Thoracic aorta (tissue), 2 donors: ENCODE measurements around the gene NAA35. TPM values are rescaled to one million over a fixed set of nuclear protein-coding genes. Genes with fewer than 3 reads are reported as not detected.
"Not testable (repeated sequence)": the region's sequence is repeated elsewhere in the genome, so short reads cannot be mapped to it uniquely, and the experiment has no call there.

Experiments used
- ATAC-seq: fragments of 150-250 bp; one replicate; pipeline ENCODE4 v1.8.0; 2017; ENCODE audit warnings: low read depth; ENCODE audit not compliant: insufficient number of reproducible peaks, low FRiP score
- DNase-seq: peaks from one replicate; pipeline ENCODE4 v3.0.0-alpha.2; 2020; ENCODE audit warnings: low spot score
- H3K27ac ChIP-seq, 2 donors: fragments of 200-600 bp; sonication (generic); 1 replicate in 1 of 2; 2 replicates in 1 of 2; pipeline ENCODE4 v1.5.1; 2016; ENCODE audit warnings: mild to moderate bottlenecking in 2 of 2, moderate library complexity in 2 of 2
- H3K27me3 ChIP-seq: fragments of 200-600 bp; sonication (generic); replicated peaks from 2 replicates; pipeline ENCODE4 v1.6.0; 2016; ENCODE audit warnings: mild to moderate bottlenecking; ENCODE audit not compliant: insufficient read depth
- H3K36me3 ChIP-seq: fragments of 200-600 bp; sonication (generic); one replicate; pipeline ENCODE4 v1.5.1; 2016
- H3K4me1 ChIP-seq, 2 donors: fragments of 200-600 bp; sonication (generic); 1 replicate in 1 of 2; 2 replicates in 1 of 2; pipeline versions ENCODE4 v1.5.1 to v1.6.0; 2016; ENCODE audit warnings: low read depth in 2 of 2, mild to moderate bottlenecking in 1 of 2; ENCODE audit not compliant: control insufficient read depth in 1 of 2
- H3K4me3 ChIP-seq: fragments of 200-600 bp; sonication (generic); 2 replicates; pipeline ENCODE4 v1.5.1; 2016; ENCODE audit warnings: mild to moderate bottlenecking
- H3K9me3 ChIP-seq: fragments of 200-600 bp; sonication (generic); 2 replicates; pipeline ENCODE4 v1.5.1; 2016
- total RNA-seq, 2 donors: library from RNA; depleted of rRNA; stranded (reverse); fragments of >200 nt; gene quantifications; one replicate each; pipeline versions ENCODE4 v1.1.0 to v1.2.3, GENCODE V29; 2016
- TF ChIP-seq, protein P1 (sequence below): fragments of 200-600 bp; sonication (generic); IDR thresholded peaks from one replicate; pipeline ENCODE4 v1.5.1; 2019; ENCODE audit warnings: antibody characterized with exemption

The NAA35 gene
- total RNA-seq, 2 donors from 2014 or later = 14.3 to 14.8 TPM

- Histone ChIP-seq H3K36me3 (no peaks in the 10 kb centered on the region), H3K4me1 (no peaks in the 10 kb centered on the region), H3K4me3 (no peak overlapping the region), H3K9me3 (no peaks in the 10 kb centered on the region), H3K27me3 (no peaks in the 10 kb centered on the region), H3K27ac (no peak overlapping the region)
- DNase-seq (no peak), ATAC-seq (no peak)
- TF ChIP-seq, protein P1, sequence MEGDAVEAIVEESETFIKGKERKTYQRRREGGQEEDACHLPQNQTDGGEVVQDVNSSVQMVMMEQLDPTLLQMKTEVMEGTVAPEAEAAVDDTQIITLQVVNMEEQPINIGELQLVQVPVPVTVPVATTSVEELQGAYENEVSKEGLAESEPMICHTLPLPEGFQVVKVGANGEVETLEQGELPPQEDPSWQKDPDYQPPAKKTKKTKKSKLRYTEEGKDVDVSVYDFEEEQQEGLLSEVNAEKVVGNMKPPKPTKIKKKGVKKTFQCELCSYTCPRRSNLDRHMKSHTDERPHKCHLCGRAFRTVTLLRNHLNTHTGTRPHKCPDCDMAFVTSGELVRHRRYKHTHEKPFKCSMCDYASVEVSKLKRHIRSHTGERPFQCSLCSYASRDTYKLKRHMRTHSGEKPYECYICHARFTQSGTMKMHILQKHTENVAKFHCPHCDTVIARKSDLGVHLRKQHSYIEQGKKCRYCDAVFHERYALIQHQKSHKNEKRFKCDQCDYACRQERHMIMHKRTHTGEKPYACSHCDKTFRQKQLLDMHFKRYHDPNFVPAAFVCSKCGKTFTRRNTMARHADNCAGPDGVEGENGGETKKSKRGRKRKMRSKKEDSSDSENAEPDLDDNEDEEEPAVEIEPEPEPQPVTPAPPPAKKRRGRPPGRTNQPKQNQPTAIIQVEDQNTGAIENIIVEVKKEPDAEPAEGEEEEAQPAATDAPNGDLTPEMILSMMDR = no peak
These were observed 106.4 kb downstream of the NAA35 start for GRCh38 chr9:86047361-86047760.

DNA sequence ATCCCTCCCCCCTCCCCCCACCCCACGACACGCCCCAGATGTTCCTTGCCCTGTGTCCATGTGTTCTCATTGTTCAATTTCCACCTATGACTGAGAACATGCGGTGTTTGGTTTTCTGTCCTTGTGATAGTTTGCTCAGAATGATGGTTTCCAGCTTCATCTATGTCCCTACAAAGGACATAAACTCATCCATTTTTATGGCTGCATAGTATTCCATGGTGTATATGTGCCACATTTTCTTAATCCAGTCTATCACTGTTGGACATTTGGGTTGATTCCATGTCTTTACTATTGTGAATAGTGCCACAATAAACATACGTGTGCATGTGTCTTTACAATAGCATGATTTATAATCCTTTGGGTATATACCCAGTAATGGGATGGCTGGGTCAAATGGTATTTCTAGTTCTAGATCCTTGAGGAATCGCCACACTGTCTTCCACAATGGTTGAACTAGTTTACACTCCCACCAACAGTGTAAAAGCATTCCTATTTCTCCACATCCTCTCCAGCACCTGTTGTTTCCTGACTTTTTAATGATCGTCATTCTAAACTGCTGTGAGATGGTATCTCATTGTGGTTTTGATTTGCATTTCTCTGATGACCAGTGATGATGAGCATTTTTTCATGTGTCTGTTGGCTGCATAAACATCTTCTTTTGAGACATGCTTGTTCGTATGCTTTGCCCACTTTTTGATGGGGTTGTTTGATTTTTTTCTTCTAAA, 107.2 kb downstream of the NAA35 start:
- not testable (repeated sequence) for H3K36me3 ChIP-seq, H3K9me3 ChIP-seq, H3K4me1 ChIP-seq, H3K27me3 ChIP-seq, ATAC-seq, DNase-seq, H3K27ac ChIP-seq, H3K4me3 ChIP-seq

DNA sequence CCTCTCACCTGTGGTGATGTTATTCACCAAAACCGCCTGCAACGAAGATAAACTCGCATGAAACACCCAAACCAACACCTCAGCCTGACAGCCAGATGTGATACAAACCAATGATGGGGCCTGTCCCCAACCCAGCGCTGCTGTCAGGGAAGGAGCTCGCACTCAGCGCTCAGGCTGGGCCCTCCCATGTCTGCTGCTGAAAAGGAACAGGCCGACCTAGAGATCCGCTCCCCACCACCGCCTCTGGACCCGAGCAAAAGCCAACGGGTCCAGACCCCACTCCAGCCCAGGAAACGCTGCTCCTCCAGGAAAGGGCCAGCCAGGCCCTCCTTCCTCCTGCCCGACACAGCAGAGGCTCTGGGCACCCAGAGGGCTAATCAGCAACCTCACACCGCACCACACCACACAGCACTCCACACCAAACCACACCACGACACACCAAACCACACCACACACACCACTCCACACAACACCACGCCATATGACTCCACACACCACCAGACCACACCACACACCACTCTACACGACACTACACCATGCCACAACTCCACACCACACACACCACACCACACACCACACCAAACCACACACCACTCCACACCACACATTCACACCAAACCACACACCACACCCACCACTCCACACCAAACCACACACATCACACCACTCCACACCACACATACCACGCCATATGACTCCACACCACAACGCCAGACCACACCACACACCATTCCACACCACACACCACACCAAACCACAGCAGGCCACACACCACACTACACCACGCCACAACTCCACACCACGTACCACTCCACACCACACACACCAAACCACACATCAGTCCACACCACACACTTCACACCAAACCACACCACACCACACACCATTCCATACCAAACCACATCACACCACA, 111.9 kb downstream of the NAA35 start:
- H3K4me1 ChIP-seq = no peaks in the 10 kb centered on the region
- no peaks in the 10 kb centered on the region for H3K36me3 ChIP-seq
- DNase-seq = no peak
- no peaks in the 10 kb centered on the region for H3K27me3 ChIP-seq
- H3K9me3 ChIP-seq = no peaks in the 10 kb centered on the region
- no peak overlapping the region for H3K27ac ChIP-seq
- ATAC-seq = no peak
- TF ChIP-seq, protein P1 = no peak
- H3K4me3 ChIP-seq = no peak overlapping the region

- TF ChIP-seq, protein P1 = no peak
- no peak for ATAC-seq
- DNase-seq = no peak
These were observed 113.7 kb downstream of the NAA35 start for GRCh38 chr9:86054695-86055094.

DNA sequence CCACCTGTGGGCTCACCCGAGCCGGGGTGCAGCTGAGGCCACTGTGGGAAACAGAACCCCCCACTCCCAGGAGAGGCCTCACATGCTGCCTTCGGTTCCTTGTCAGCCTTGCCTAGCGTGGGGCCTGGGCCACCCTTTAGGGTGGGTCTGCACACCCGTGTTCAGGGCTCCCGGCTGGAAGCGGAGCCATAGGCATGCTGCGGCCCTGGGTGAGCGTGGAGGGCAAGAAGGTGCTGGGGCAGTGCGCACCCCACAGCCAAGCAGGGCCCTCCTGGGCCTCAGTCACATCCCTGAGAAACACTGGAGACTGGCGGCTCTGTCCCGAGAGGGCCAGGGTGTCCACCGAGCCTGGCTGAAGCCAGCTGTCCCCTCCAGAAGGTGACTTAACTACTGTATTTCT, 116.5 kb downstream of the NAA35 start:
- H3K4me3 ChIP-seq = no peak overlapping the region
- ATAC-seq (no peak), DNase-seq (no peak)
- no peaks in the 10 kb centered on the region for H3K4me1 ChIP-seq
- H3K9me3 ChIP-seq = no peaks in the 10 kb centered on the region
- no peaks in the 10 kb centered on the region for H3K36me3 ChIP-seq
- TF ChIP-seq, protein P1 = no peak
- H3K27ac ChIP-seq = no peak overlapping the region
- H3K27me3 ChIP-seq = no peaks in the 10 kb centered on the region

More at GRCh38 chr9:86054695-86055094, 113.7 kb downstream of the NAA35 start:
- no peak overlapping the region for H3K4me3 ChIP-seq
- H3K27me3 ChIP-seq = no peaks in the 10 kb centered on the region
- no peak overlapping the region for H3K27ac ChIP-seq
- no peaks in the 10 kb centered on the region for H3K9me3 ChIP-seq
- no peaks in the 10 kb centered on the region for H3K4me1 ChIP-seq
- no peaks in the 10 kb centered on the region for H3K36me3 ChIP-seq
